IMR-90 (cell line): Measurements from ENCODE around the gene ARVCF. TPM values are rescaled to one million over a fixed set of nuclear protein-coding genes. Genes with fewer than 3 reads are reported as not detected.

Experiments
- ATAC-seq: fragments of 200-7000 bp; cut with Tn5 transposase; 2 replicates; pipeline ENCODE4 v1.9.1; 2020; ENCODE audit warnings: low read depth, mild to moderate bottlenecking, moderate library complexity
- BruUV-seq: library from RNA; stranded (reverse); fragments of 400-500 nt; replicated peaks from 2 replicates; lab custom pipeline; 2021; lab: Mats Ljungman, UMichigan
- CTCF ChIA-PET: fragments of 300-600 bp; formaldehyde crosslinking; extraction: SDS; loops from one replicate; lab custom pipeline; 2021; ENCODE audit warnings: antibody characterized with exemption; lab: Yijun Ruan, JAX
- POLR2A ChIA-PET: fragments of 300-600 bp; sonication (Branson Sonifier 250); formaldehyde crosslinking; loops from one replicate; lab custom pipeline; 2022; ENCODE audit warnings: antibody characterized with exemption; ENCODE audit not compliant: unreplicated experiment; lab: Charles Lee
- DNase-seq: peaks from one replicate; pipeline ENCODE4 v3.0.0; 2013
- H2AFZ ChIP-seq: replicated peaks from 2 replicates; pipeline ENCODE3; 2013; ENCODE audit warnings: low read length, mild to moderate bottlenecking; ENCODE audit not compliant: poor library complexity
- H2AK5ac ChIP-seq: 2 replicates; pipeline ENCODE4 v1.6.1; 2013; ENCODE audit warnings: low read depth, low read length, inconsistent platforms
- H2AK9ac ChIP-seq: replicated peaks from 2 replicates; pipeline ENCODE3; 2013; ENCODE audit warnings: mild to moderate bottlenecking, low read depth, low read length, moderate library complexity; ENCODE audit not compliant: poor library complexity
- H2BK120ac ChIP-seq: 2 replicates; pipeline ENCODE4 v1.6.1; 2013; ENCODE audit warnings: low read depth, low read length, inconsistent platforms
- H2BK15ac ChIP-seq: 3 replicates; pipeline ENCODE4 v1.6.1; 2013; ENCODE audit warnings: low read depth, low read length, inconsistent platforms
- H2BK20ac ChIP-seq: 2 replicates; pipeline ENCODE4 v1.6.1; 2013; ENCODE audit warnings: low read depth, mild to moderate bottlenecking, inconsistent platforms, low read length, moderate library complexity
- H2BK5ac ChIP-seq: 2 replicates; pipeline ENCODE4 v1.6.1; 2013; ENCODE audit warnings: mild to moderate bottlenecking, low read depth, low read length, inconsistent platforms; ENCODE audit not compliant: poor library complexity, severe bottlenecking
- H3K14ac ChIP-seq: replicated peaks from 2 replicates; pipeline ENCODE4 v1.6.1; 2013; ENCODE audit warnings: low read depth, low read length, inconsistent platforms
- H3K18ac ChIP-seq: 2 replicates; pipeline ENCODE4 v1.6.1; 2013; ENCODE audit warnings: low read depth, low read length, control low read depth
- H3K23ac ChIP-seq: 2 replicates; pipeline ENCODE4 v1.6.1; 2013; ENCODE audit warnings: low read depth, low read length, inconsistent platforms
- H3K27ac ChIP-seq: 2 replicates; pipeline ENCODE4 v1.5.1; 2013; ENCODE audit warnings: mild to moderate bottlenecking, control low read depth, low read length; ENCODE audit not compliant: insufficient read depth
- H3K27me3 ChIP-seq: 2 replicates; pipeline ENCODE4 v1.6.1; 2013; ENCODE audit warnings: low read length; ENCODE audit not compliant: control insufficient read depth, insufficient read depth
- H3K36me3 ChIP-seq: 2 replicates; pipeline ENCODE4 v1.6.1; 2013; ENCODE audit warnings: low read length, mixed read lengths; ENCODE audit not compliant: control insufficient read depth, insufficient read depth
- H3K4ac ChIP-seq: 2 replicates; pipeline ENCODE4 v1.6.1; 2013; ENCODE audit warnings: low read depth, low read length, inconsistent platforms
- H3K4me1 ChIP-seq: 2 replicates; pipeline ENCODE4 v1.6.1; 2013; ENCODE audit warnings: low read length, mixed read lengths; ENCODE audit not compliant: control insufficient read depth, insufficient read depth
- H3K4me2 ChIP-seq: 2 replicates; pipeline ENCODE4 v1.6.1; 2013; ENCODE audit warnings: low read depth, mild to moderate bottlenecking, control low read depth, low read length, moderate library complexity
- H3K4me3 ChIP-seq: 2 replicates; pipeline ENCODE4 v1.5.1; 2013; ENCODE audit warnings: low read depth, mild to moderate bottlenecking, control low read depth, low read length, moderate library complexity; ENCODE audit not compliant: insufficient read depth
- H3K56ac ChIP-seq: 2 replicates; pipeline ENCODE4 v1.6.1; 2013; ENCODE audit warnings: low read length, inconsistent platforms; ENCODE audit not compliant: insufficient read depth; ENCODE audit errors: extremely low read depth
- H3K79me1 ChIP-seq, 2 experiments: 2 replicates each; pipeline ENCODE4 v1.6.1; 2013; ENCODE audit warnings: low read length in 2 of 2, inconsistent platforms in 1 of 2, low read depth in 1 of 2
- H3K9ac ChIP-seq: 2 replicates; pipeline ENCODE4 v1.6.1; 2013; ENCODE audit warnings: low read depth, low read length, control low read depth
- H3K9me1 ChIP-seq: 2 replicates; pipeline ENCODE4 v1.6.1; 2013; ENCODE audit warnings: low read length, inconsistent platforms; ENCODE audit not compliant: insufficient read depth
- H3K9me3 ChIP-seq: 2 replicates; pipeline ENCODE4 v1.6.1; 2013; ENCODE audit warnings: low read length; ENCODE audit not compliant: control insufficient read depth, insufficient read depth
- H4K20me1 ChIP-seq: 2 replicates; pipeline ENCODE4 v1.6.1; 2013; ENCODE audit warnings: low read length, inconsistent platforms; ENCODE audit not compliant: insufficient read depth
- H4K5ac ChIP-seq: 2 replicates; pipeline ENCODE4 v1.6.1; 2013; ENCODE audit warnings: mild to moderate bottlenecking, low read depth, low read length, control low read depth
- H4K8ac ChIP-seq, 2 experiments: 2 replicates each; pipeline ENCODE4 v1.6.1; 2013; ENCODE audit warnings: low read depth in 2 of 2, low read length in 2 of 2, control low read depth in 1 of 2, inconsistent platforms in 1 of 2
- H4K91ac ChIP-seq: 2 replicates; pipeline ENCODE4 v1.6.1; 2013; ENCODE audit warnings: low read depth, low read length, inconsistent platforms; ENCODE audit not compliant: insufficient read depth
- RAD21 ChIP-seq: IDR thresholded peaks from 2 replicates; pipeline ENCODE4 v1.6.1; 2012; ENCODE audit warnings: low read length, improper control_type of control experiment
- RCOR1 ChIP-seq: IDR thresholded peaks from 2 replicates; pipeline ENCODE4 v1.6.1; 2012; ENCODE audit warnings: mild to moderate bottlenecking, low read length, improper control_type of control experiment; ENCODE audit not compliant: insufficient replicate concordance
- WGBS, 2 experiments: methylation state at CpG; one replicate each; pipeline versions ENCODE4 v1.1.5 to v1.1.7; 2013; ENCODE audit warnings: missing lambda C conversion rate in 2 of 2; ENCODE audit not compliant: insufficient read length in 1 of 2; ENCODE audit errors: extremely low coverage in 2 of 2; 5-methylcytosine and 5-hydroxymethylcytosine counted together
- dilution Hi-C: fragments of 300-500 bp; cut with HindIII; formaldehyde crosslinking; loops from one replicate; pipeline ENCODE4 v1.14.3; 2018; ENCODE audit warnings: low sequenced_read_pairs; ENCODE audit not compliant: unreplicated experiment
- in situ Hi-C: fragments of 300-500 bp; cut with MboI; formaldehyde crosslinking; loops from 3 replicates; pipeline ENCODE4 v1.14.3; 2019; ENCODE audit warnings: low sequenced_read_pairs, inconsistent platforms, mixed read lengths
- intact Hi-C: fragments of 100-400 bp; cut with micrococcal nuclease; formaldehyde crosslinking; loops from 2 replicates; pipeline ENCODE4 v1.10.0; 2022
- polyA plus RNA-seq, 3 experiments: library from polyadenylated mRNA; depleted of rRNA; stranded (reverse); fragments of >200 nt; gene quantifications; 2 replicates each; pipeline ENCODE4 v1.2.3, GENCODE V29; 2012; ENCODE audit warnings: low replicate concordance in 1 of 3
- total RNA-seq: library from RNA; depleted of rRNA; stranded (reverse); fragments of >200 nt; gene quantifications from 2 replicates; pipeline ENCODE4 v1.2.3, GENCODE V29; 2012

ARVCF gene
- total and polyA plus RNA-seq, 2 of the 4 experiments (the other 2 are of a cell fraction), result 8.6 to 14.1 TPM

DNA sequence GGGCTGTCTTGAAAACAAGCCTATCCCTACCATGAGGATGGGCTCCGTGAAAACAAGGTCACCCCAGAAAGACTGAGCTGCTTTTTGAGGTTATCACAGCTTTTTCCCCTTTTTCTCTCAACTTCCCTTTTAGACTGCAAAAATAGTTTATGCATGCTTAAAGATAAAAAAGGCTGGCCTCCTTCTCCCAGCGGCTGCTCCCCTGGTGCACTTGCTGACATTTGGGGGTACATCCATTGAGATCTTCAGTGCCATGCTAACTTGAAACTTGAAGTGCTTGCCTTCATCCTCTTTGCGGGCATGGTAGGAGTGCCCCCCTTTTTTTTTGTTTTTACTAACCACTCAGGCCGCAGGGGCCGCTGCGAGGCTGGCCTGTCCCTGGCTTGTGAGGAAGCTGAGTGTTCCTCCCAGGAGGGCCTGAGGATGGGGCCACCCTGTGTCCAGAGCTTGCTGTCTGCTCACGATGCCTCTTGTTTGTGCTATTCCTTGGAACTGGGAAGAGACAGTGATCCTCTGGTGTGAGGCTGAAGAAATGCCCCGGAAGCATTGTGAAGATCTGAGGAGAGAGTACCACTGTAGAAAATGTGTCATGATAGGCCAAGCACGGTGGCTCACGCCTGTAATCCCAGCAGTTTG, 6.5 kb upstream of the ARVCF start:
- WGBS, 2 experiments, result 91% methylated on average over 7 of the region's 10 CpGs; no CpG with 5 or more reads in 1 of the 2 experiments
- Histone ChIP-seq H3K79me1 (peaks cover 19 to 72% of the 10 kb centered on the region in 2 experiments), H4K20me1 (peaks cover 57% of the 10 kb centered on the region), H3K27ac (no peak overlapping the region), H2AFZ (no peak overlapping the region), H2AK9ac (no peak overlapping the region), H3K4ac (no peak overlapping the region), H4K5ac (no peak overlapping the region), H3K18ac (no peak overlapping the region), H3K9me3 (no peaks in the 10 kb centered on the region), H4K91ac (no peak overlapping the region), H2BK15ac (no peak overlapping the region), H3K4me3 (no peak overlapping the region), H4K8ac (no peak overlapping the region), H3K4me2 (no peak overlapping the region), H3K36me3 (peaks cover 6% of the 10 kb centered on the region; the same call in 1 of the 2 replicates), H3K27me3 (peaks cover 4% of the 10 kb centered on the region; the same call in 1 of the 2 replicates), H2BK20ac (no peak overlapping the region), H2BK120ac (no peak overlapping the region), H3K9me1 (peaks cover 40% of the 10 kb centered on the region), H3K23ac (no peak overlapping the region), H3K9ac (no peak overlapping the region), H3K4me1 (peaks cover 14% of the 10 kb centered on the region), H3K14ac (no peak overlapping the region), H3K56ac (no peak overlapping the region), H2AK5ac (no peak overlapping the region), H2BK5ac (no peak overlapping the region)
- no peak for DNase-seq
- no peak for ATAC-seq
- in situ Hi-C loops (no loop called here), intact Hi-C loops (no loop called here), dilution Hi-C loops (no loop called here)
- ChIA-PET CTCF (interaction anchor here (1.0 kb wide), 1 partner anchor 10 kb away, joined by 3 read pairs; no protein-coding TSS in a partner anchor), POLR2A (interaction anchor here (0.6 kb wide), 1 partner anchor 104 kb away, joined by 4 read pairs; no protein-coding TSS in a partner anchor)
- TF ChIP-seq RCOR1, result no peak
- no peak for TF ChIP-seq RAD21
- BruUV-seq, result TSS peak; percentile 3
